GM12801 (cell line): ENCODE data around the gene RXRA.

Experiments
- TF ChIP-seq, protein P1 (sequence below): IDR thresholded peaks from one replicate; pipeline ENCODE4 v1.5.1; 2011; ENCODE audit warnings: control low read depth; ENCODE audit not compliant: insufficient read length; ENCODE audit errors: extremely low read depth

RXRA gene

DNA sequence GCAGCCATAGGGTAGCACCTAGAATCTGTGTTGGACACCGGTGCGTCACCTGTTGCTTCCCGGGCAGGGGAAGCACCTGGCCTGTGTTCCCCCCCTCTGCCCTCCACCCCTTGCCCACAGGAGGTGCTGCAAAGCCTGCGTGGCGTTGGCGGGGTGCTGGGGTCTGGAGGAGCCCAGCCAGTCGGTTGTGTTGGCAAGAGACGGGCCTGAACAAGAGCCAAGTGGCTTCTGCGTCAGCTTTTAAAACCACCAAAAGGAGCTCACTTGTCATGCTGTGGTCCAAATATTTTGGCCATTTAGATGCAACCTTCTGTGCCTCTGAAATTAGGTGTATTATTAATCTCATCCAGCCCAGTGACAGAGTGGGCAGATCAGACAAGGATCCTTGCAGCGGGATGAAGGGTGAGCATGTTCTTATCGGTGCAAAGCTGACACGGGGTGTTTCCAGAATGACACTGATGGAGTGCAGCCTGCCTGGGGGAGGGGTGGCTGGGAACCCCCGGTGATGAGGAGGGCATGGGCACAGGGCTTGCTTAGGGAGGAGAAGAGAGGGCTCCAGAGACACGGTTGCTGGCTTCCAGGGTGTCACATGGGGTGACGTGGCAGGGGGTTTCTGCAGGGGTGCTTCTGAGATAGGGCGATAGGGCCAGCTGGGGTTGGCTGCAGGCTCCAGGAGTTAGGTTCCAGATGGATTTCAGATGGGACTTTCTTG, 9.7 kb upstream of the RXRA start:
- TF ChIP-seq, protein P1, sequence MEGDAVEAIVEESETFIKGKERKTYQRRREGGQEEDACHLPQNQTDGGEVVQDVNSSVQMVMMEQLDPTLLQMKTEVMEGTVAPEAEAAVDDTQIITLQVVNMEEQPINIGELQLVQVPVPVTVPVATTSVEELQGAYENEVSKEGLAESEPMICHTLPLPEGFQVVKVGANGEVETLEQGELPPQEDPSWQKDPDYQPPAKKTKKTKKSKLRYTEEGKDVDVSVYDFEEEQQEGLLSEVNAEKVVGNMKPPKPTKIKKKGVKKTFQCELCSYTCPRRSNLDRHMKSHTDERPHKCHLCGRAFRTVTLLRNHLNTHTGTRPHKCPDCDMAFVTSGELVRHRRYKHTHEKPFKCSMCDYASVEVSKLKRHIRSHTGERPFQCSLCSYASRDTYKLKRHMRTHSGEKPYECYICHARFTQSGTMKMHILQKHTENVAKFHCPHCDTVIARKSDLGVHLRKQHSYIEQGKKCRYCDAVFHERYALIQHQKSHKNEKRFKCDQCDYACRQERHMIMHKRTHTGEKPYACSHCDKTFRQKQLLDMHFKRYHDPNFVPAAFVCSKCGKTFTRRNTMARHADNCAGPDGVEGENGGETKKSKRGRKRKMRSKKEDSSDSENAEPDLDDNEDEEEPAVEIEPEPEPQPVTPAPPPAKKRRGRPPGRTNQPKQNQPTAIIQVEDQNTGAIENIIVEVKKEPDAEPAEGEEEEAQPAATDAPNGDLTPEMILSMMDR, result no peak

DNA sequence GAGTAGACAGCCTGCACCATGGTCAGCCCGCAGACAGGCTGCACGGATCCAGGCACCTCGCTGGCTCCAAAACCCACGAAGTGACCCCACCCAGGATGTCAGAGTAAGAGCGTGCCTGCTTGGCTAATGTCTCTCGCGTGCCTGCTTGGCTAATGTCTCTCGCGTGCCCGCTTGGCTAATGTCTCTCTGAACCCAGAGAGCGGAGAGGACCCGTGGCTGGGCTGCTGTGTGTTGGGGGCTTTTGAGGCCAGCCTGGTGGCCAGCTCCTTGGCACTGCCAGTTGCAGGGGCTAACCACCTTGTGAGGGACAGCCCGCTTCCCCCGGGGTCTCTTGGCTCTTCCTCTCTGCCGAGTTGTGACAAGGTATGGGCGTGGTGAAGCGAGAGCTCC, 8.9 kb upstream of the RXRA start:
- TF ChIP-seq, protein P1, result no peak

DNA sequence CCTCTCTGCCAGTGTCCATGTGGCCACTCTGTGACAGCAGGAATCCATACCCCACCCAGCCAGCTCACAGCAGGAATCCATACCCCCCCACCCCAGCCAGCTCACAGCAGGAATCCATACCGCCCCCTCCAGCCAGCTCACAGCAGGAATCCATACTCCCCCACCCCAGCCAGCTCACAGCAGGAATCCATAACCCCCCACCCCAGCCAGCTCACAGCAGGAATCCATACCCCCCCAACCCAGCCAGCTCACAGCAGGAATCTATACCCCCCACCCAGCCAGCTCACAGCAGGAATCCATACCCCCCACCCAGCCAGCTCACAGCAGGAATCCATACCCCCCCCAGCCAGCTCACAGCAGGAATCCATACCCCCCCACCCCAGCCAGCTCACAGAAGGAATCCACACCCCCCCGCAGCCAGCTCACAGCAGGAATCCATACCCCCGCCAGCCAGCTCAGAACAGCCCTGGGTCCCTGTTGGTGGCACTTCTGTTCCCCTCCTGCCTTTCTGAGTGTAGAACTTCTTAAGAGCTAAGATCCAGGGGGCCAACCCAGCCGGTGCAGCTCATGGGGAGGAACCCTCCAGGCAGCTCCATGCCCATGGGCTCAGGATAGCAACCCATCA, 8.4 kb upstream of the RXRA start:
- TF ChIP-seq, protein P1, result no peak

DNA sequence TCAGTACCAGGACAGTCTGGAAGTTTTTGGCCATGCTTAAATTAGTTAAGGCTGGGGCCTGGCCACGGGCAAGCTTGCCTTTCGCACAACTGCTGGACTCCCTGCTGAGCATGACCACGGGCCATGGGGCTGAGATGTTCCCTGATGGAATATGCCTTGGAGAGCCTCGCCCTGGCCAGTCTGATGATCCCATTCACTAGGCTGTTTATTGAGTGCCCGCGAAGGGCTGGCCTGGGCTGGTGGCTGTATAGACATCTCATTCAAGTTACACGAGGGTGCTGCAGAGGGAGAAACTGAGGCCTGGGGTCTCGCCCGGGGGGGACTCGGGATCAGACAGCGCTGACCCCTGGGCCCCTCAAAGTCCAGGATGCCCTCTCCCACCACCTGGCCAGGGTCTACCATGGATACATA, 7.8 kb upstream of the RXRA start:
- TF ChIP-seq, protein P1, result no peak

DNA sequence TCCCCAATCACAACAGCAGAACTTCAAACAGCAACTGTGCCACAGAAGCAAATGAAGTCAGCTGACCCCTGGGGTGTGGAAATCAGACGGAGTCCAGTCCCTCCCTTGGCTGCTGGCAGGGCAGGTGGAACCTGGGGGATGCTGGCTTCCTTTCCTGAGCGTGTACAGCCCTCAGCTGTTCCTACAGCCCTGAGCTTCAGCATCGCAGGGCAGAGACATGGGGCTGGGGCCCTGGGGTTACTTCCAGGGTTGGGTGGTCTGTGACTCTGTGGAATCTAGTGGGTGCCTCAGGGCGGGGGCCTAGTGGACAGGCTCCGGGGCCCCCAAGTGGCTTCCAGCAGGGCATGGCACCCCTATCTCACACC, 7.3 kb upstream of the RXRA start:
- TF ChIP-seq, protein P1, result no peak

DNA sequence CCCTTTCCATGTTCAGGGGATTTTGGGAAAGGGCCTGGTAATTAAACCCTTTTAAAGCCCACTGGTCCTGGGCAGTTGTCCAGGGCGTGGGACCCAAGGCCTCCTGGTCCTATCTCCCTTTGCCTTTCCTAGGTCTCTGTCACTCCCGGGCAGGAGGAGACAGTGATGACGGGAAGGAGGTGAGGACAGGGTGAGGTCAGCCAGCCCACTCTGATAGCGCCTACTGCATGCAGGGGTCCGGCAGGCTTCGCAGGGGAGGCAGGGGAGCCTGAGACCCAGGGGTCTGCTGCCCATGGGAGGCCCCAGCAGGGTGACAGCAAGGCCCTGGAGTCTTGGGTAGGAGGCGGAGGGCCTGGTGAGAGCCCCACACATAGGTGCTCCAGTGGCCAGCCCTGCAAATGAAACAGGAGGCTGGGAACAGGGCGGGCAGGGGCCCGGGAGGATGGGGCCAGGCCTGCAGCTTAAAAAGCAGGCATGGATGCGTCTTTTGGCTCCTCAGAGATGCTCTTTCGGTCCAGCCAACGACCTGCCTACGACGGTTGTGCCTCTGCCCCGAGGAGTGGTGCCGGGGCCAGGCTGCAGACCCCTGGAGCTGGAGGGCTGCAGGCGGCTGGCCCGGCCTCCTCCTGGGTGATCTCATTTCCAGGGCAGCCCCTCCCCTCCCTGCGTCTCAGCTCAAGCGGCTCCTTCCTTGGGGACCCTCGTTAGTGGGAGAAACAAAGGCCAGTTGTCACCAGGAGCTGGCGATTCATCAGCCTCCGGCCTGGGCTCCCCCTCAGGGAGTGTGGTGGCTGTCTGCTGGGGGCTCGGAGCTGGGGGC, 6.7 kb upstream of the RXRA start:
- TF ChIP-seq, protein P1, result no peak

DNA sequence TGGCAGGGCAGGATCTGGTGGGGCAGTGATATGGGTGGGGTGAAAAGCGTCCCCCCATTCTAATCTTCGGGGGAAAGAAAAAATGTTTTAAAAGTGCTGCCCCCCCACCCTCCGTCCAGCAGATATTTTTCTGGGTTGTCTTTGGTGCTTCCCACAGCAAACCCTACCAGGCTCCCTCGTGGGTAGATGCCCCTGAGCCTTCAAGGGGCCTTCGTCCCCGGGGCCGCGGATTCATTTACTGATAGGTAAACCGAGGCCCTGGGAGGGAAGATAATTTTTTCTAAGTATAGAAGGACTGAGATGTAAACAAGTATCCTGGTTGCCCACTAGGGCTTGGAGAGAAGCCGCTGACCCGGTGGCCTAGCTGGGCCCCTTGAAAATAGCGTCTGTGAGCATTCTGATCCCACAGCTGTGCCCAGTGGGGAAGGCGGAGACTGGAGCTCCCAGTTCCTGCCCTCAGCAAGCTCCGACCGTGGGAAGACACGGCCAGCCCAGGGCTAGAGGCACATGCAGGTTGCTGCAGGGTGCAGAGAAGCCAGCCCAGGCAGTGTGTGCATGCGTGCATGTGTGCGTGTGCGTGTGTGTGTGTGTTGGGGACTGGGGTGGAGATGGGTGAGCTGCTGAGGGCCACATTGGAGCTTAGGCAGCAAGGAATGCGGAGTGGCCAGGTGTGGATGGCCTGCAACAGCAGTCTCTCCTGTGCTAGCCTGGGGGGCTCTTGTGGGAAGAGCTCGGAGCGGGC, 6.0 kb upstream of the RXRA start:
- TF ChIP-seq, protein P1, result no peak
